ENCODE measurements around the gene ZNF335. TPM values are rescaled to one million over a fixed set of nuclear protein-coding genes. Genes with fewer than 3 reads are reported as not detected.
"Not testable (repeated sequence)": the region's sequence is repeated elsewhere in the genome, so short reads cannot be mapped to it uniquely, and the experiment has no call there.

Gene ZNF335
- total RNA-seq, 2 experiments from 2014 or later: 28.0 to 29.0 TPM

DNA sequence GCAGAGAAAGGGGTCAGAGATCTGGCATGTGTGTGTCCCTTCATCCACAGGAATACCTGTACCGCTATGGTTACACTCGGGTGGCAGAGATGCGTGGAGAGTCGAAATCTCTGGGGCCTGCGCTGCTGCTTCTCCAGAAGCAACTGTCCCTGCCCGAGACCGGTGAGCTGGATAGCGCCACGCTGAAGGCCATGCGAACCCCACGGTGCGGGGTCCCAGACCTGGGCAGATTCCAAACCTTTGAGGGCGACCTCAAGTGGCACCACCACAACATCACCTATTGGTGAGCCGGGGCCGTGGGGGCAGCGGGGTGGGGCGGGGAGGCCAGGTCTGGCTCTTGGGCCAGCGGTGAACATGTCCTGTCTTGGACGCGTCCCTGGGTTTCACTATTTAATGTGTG lies 37.8 kb upstream of the ZNF335 start:
- Mint-ChIP-seq H3K27ac (no peak overlapping the region), H3K9me3 (peaks cover 3% of the 10 kb centered on the region), H3K4me1 (peaks cover 62% of the 10 kb centered on the region), H3K27me3 (peaks cover 96% of the 10 kb centered on the region), H3K4me3 (no peak overlapping the region), H3K36me3 (peaks cover 3% of the 10 kb centered on the region)
- DNase-seq: no peak

DNA sequence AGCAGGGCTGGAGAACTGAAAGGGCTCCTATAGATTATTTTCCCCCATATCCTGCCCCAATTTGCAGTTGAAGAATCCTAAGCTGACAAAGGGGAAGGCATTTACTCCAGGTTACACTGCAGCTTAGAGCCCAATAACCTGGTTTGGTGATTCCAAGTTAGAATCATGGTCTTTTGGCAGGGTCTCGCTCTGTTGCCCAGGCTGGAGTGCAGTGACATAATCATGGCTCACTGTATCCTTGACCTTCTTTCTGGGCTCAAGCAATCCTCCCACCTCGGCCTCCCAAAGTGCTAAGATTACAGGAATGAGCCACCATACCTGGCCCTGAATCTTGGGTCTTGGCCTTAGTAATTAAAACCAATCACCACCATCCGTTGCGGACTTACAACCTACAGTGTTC lies 35.7 kb upstream of the ZNF335 start:
- no peak overlapping the region for H3K27ac Mint-ChIP-seq
- no peak for DNase-seq
- no peak overlapping the region for H3K4me3 Mint-ChIP-seq
- H3K4me1 Mint-ChIP-seq: peaks cover 64% of the 10 kb centered on the region
- peaks cover 3% of the 10 kb centered on the region for H3K36me3 Mint-ChIP-seq
- H3K27me3 Mint-ChIP-seq: peaks cover 90% of the 10 kb centered on the region
- peaks cover 3% of the 10 kb centered on the region for H3K9me3 Mint-ChIP-seq

DNA sequence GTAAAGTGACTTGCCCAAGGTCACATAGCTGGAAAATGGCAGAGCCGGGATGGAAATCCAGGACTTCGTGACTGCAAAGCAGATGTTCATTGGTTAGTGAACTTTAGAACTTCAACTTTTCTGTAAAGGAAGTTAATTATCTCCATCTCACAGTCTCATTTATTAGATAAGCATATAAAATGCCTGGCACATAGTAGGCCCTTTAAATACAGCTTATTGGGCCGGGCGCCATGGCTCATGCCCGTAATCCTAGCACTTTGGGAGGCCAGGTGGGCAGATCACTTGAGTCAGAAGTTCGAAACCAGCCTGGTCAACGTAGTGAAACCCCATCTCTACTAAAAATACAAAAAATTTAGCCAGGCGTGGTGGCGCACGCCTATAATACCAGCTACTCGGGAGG lies 35.0 kb upstream of the ZNF335 start:
- peaks cover 83% of the 10 kb centered on the region for H3K27me3 Mint-ChIP-seq
- DNase-seq: no peak

DNA sequence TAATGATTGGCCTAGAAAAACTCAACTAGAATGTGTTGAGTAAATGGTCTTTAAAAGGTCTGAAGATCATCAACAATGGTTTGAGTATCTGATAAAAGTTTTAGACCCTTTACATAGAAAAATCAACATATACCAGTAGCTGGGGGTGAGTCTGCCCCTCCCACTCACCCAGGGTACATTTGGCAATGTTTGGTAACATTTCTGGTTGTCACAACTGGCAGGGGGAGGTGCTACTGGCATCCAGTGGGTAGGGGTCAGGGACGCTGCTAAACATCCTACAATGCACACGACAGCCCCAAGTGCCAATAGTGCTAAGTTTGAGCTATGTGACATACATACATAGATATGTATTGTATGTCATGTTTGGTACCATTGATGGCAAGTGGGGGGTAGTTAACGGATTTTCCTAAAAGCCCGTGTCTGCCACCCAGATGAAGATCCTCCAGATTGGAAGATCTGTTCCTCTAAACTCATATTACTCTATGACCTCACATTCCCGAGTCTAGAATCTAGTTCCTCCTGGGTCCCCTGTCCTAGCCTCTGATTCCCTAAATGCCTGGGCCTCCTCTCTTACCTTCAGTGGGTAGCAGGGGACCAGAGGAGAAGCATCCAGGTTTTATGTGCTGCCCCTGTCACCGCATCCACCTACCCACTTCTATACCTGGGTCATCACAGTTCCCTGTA lies 34.2 kb upstream of the ZNF335 start:
- peaks cover 75% of the 10 kb centered on the region for H3K27me3 Mint-ChIP-seq
- no peak overlapping the region for H3K27ac Mint-ChIP-seq
- DNase-seq: no peak
- H3K9me3 Mint-ChIP-seq: no peaks in the 10 kb centered on the region
- H3K36me3 Mint-ChIP-seq: no peaks in the 10 kb centered on the region
- peaks cover 61% of the 10 kb centered on the region for H3K4me1 Mint-ChIP-seq
- no peak overlapping the region for H3K4me3 Mint-ChIP-seq

More for the DNA sequence above, 35.0 kb upstream of the ZNF335 start:
- H3K4me1 Mint-ChIP-seq: peaks cover 62% of the 10 kb centered on the region
- H3K4me3 Mint-ChIP-seq: no peak overlapping the region
- H3K36me3 Mint-ChIP-seq: peaks cover 3% of the 10 kb centered on the region
- H3K27ac Mint-ChIP-seq: no peak overlapping the region
- peaks cover 3% of the 10 kb centered on the region for H3K9me3 Mint-ChIP-seq

DNA sequence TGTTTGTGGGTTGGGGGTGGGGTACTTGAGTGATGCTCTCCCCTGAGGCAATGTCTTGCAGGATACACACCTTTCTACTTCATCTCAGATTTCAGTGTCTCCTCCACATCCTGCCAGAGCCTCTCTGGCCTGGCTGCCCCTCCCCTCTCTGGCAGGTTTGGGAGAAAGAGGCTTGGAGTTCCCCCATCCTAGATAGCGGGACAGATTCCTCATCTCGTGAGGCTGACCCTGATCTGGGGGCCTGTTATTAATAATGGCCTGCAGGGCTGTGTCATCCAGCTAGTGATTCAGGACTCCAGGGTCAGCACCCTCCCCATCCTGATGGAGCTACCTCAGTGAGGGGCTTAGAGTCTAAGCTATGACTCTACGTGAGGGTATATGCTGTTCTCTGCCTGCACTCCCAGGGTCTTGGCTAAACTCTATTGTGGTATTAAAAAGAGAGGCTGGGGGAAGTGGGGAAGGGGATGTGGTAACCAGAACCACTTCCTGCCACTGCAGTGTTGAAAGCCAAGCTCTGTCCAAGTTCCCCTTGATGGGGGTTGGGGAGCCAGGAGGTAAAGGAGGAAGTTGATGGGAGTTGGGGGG lies 33.0 kb upstream of the ZNF335 start:
- no peak for DNase-seq
- Mint-ChIP-seq H3K36me3 (no peaks in the 10 kb centered on the region), H3K4me1 (peaks cover 63% of the 10 kb centered on the region), H3K27ac (no peak overlapping the region), H3K27me3 (peaks cover 70% of the 10 kb centered on the region), H3K9me3 (no peaks in the 10 kb centered on the region), H3K4me3 (peak overlapping the region; percentile 12)

DNA sequence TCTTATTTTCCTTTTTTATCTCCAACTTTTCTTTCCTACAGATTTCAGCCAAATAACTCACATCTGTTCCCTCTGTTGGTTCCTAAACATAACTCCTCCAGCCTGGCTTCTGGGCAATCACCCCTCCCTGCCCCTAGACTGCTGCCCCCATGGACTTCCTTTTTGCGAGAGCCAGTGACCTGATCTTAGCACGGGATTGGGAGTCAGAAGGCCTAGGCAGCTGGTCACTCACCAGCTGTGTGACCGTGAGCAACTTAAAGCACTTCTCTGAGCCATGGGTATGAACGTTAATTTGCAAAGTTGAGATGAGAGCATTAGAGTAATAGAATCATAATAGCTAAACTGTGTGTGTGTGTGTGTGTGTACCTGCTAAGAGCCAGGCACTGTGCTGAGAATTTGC lies 32.2 kb upstream of the ZNF335 start:
- no peak for DNase-seq
- Mint-ChIP-seq H3K36me3 (no peaks in the 10 kb centered on the region), H3K4me1 (peaks cover 63% of the 10 kb centered on the region), H3K27me3 (peaks cover 66% of the 10 kb centered on the region), H3K4me3 (no peak overlapping the region), H3K9me3 (no peaks in the 10 kb centered on the region), H3K27ac (no peak overlapping the region)

DNA sequence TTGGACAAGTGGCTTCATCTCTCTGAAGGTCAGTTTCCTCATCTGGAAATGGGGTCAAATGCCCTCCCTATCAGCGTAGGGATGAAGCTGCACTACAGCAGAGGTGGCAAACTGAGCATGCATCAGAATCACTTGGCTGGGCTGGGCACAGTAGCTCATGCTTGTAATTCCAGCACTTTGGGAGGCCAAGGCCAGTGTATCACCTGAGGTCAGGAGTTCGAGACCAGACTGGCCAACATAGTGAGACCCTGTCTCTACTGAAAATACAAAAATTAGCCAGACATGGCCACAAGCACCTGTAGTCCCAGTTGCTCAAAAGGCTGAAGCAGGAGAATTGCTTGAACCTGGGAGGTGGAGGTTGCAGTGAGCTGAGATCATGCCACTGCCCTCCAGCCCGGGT lies 30.0 kb upstream of the ZNF335 start:
- peaks cover 67% of the 10 kb centered on the region for H3K4me1 Mint-ChIP-seq
- H3K36me3 Mint-ChIP-seq: no peaks in the 10 kb centered on the region

DNA sequence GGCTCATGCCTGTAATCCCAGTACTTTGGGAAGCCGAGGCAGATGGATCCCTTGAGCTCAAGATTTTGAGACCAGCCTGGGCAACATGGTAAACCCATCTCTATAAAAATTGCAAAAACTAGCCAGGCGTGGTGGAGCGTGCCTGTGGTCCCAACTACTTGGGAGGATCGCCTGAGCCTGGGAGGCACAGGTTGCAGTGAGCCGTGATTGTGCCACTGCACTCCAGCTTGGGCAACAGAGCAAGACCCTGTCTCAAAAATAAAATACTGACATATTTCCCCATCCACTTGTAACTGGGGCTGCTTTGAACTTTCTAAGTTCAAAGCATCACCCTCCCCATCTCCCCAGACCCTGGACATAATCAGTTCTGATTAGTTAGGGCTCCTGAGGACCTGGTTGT lies 29.5 kb upstream of the ZNF335 start:
- DNase-seq: no peak
- Mint-ChIP-seq H3K4me3 (no peak overlapping the region), H3K27ac (no peak overlapping the region), H3K27me3 (peaks cover 47% of the 10 kb centered on the region), H3K9me3 (no peaks in the 10 kb centered on the region), H3K36me3 (no peaks in the 10 kb centered on the region), H3K4me1 (peaks cover 69% of the 10 kb centered on the region)

More for the DNA sequence above, 30.0 kb upstream of the ZNF335 start:
- Mint-ChIP-seq H3K27ac (no peak overlapping the region), H3K27me3 (peaks cover 51% of the 10 kb centered on the region), H3K9me3 (no peaks in the 10 kb centered on the region), H3K4me3 (no peak overlapping the region)
- DNase-seq: no peak

DNA sequence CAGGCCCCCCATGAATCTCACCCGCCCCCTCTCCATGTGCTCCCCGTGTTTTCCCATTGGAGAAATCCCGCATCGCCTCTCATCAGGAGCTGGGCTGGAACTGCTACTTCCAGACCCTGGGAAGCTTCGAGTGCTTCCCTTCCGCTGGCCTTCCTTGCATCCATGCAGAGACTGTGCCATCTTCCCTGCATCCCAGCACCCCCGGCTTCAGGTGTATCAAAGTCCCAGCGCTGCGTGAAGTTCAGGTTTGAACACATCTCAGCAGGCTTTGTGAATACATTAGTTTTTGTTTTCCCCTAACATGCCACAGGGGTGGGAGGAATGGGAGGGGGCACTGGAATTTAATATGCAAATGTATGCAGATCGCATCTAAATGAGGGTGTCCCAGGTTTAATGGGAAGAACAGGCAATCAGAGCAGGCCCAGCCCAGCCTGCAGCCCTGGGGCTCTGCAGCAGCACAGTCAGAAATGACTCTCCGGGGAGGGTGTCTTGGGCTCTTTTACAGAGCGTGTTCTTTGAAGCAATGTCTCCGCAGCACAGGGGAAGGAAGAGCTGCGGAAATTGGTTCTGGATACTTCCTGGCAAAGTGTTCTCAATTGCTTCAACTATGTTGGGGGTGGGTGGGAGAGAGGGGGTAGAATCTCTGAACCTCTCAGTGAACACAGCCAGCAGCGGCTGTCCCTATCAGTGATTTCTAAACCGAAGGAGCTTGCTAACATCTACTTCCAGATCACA lies 28.4 kb upstream of the ZNF335 start:
- peaks cover 62% of the 10 kb centered on the region for H3K4me1 Mint-ChIP-seq
- H3K36me3 Mint-ChIP-seq: no peaks in the 10 kb centered on the region
- H3K4me3 Mint-ChIP-seq: no peak overlapping the region
- H3K27ac Mint-ChIP-seq: no peak overlapping the region
- DNase-seq: no peak
- peaks cover 36% of the 10 kb centered on the region for H3K27me3 Mint-ChIP-seq
- H3K9me3 Mint-ChIP-seq: no peaks in the 10 kb centered on the region

DNA sequence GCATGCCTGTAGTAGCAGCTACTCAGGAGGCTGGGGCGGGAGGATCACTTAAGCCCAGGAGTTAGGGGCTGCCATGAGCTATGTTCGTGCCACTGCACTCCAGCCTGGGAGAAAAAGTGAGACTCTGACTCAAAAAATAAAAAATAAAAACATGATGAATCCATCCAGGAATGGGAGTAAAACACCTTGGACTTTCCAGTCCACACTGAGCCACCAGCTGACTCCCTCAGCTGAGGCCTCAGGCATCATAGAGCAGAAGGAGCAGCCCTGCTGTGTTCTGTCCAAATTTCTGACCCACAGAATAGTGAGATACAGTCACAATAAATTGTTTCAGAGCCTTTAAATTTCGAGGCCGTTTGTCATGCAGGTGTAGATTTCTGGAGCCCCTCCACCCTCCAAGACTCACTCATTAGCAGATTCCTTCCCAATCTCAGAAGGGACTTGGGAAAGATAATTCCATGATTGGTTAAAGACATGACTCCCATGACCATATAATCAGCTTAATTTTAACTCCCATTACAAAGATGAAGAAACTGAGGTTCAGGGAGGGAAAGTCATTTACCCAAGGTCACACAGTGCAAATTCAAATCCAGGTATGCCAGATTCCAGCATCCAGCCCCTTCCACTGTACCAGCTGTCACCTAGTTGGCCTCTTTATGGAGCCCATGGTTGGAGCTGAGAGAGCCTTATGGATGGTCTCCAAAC lies 27.7 kb upstream of the ZNF335 start:
- H3K4me3 Mint-ChIP-seq: no peak overlapping the region
- peaks cover 60% of the 10 kb centered on the region for H3K4me1 Mint-ChIP-seq
- H3K27me3 Mint-ChIP-seq: peaks cover 29% of the 10 kb centered on the region
- no peak overlapping the region for H3K27ac Mint-ChIP-seq
- no peaks in the 10 kb centered on the region for H3K9me3 Mint-ChIP-seq
- H3K36me3 Mint-ChIP-seq: no peaks in the 10 kb centered on the region
- DNase-seq: no peak

DNA sequence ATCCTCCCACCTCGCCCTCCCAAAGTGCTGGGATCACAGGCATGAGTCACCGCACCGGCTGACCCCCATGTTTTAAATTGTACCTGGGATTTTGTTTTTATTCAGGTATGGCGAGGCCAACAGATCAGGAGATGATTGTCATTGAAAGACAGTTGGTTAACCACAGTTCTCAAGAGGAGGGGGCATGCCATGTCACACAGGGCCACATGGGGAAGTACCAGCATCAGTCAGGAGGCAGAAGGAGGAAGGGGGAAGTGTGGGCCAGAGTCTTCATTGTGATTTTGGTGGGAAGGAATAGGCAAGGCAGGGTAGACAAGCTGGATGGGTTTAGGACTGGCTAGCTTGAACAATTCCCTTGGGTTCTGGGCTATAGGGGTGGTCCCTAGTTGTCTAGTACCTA lies 26.8 kb upstream of the ZNF335 start:
- Mint-ChIP-seq H3K27me3 (peaks cover 21% of the 10 kb centered on the region), H3K4me1 (peaks cover 52% of the 10 kb centered on the region), H3K9me3 (no peaks in the 10 kb centered on the region), H3K27ac (no peak overlapping the region), H3K36me3 (no peaks in the 10 kb centered on the region), H3K4me3 (no peak overlapping the region)
- no peak for DNase-seq

DNA sequence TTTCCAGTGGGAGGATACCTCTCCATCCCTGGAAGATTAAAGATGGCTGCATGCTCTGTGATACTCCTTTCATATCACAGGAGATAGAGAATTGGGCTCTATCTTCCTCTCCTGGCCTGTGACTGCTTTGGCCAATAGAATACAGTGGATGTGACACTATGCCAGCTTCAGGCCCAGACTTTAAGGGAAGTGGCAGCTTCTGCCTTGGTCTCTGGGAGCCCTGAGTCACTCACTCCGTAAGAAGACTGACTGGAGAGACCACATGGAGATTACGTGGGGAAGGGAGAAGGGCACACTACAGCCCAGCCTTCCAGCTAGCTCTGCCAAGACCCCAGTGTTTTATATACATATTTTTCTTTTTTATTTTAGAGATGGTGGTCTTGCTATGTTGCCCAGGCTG lies 26.3 kb upstream of the ZNF335 start:
- Mint-ChIP-seq H3K9me3 (no peaks in the 10 kb centered on the region), H3K27me3 (peaks cover 18% of the 10 kb centered on the region), H3K27ac (no peak overlapping the region), H3K36me3 (no peaks in the 10 kb centered on the region), H3K4me1 (peaks cover 52% of the 10 kb centered on the region), H3K4me3 (no peak overlapping the region)
- DNase-seq: no peak

DNA sequence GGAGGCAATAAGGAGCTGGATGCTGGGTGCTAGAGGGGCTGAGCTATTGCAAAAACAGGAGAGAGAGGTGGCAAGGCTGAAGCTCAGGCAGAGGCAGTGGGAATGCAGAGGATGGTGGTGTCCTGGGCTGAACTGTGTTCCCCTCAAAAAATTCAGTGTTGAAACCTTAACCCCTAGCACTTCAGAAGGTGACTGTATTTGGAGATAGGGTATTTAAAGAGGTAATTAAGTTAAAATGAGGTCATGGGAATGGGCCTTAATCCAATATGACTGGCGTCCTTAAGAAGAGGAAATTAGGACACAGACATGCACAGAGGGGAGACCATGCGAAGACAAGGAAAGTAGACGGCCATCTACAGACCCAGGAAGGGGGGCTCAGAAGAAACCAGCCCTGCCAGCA lies 25.2 kb upstream of the ZNF335 start:
- DNase-seq: no peak
- H3K4me3 Mint-ChIP-seq: no peak overlapping the region
- no peaks in the 10 kb centered on the region for H3K9me3 Mint-ChIP-seq
- H3K27me3 Mint-ChIP-seq: peaks cover 14% of the 10 kb centered on the region
- no peak overlapping the region for H3K27ac Mint-ChIP-seq
- peaks cover 52% of the 10 kb centered on the region for H3K4me1 Mint-ChIP-seq
- H3K36me3 Mint-ChIP-seq: no peaks in the 10 kb centered on the region

DNA sequence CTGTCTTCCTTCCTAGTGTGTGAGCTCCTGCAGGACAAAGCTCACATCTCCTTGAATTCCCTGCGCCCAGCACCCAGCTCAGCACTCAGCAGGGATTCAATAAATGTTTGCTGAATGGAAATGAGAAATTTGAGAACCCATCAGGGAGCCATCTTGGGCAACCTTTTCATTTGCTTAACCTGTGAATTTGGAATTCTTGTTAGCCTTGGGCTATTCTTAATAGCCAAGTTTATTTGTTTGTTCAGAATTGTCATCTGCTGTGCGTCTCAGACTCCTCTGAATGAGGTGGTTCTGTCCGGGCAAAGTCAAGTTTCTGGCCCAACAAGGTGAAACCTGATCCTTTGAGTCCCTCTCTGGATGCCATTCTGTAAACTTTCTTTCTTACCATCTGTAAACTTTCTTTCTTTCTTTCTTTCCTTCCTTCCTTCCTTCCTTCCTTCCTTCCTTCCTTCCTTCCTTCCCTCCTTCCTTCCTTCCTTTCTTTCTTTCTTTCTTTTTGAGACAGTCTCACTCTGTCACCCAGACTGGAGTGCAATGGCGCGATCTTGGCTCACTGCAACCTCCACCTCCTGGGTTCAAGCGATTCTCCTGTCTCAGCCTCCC lies 23.6 kb upstream of the ZNF335 start:
- not testable (repeated sequence) for H3K36me3 Mint-ChIP-seq, H3K9me3 Mint-ChIP-seq, H3K4me3 Mint-ChIP-seq, H3K27ac Mint-ChIP-seq, DNase-seq
- H3K4me1 Mint-ChIP-seq: peaks cover 41% of the 10 kb centered on the region
- peaks cover 21% of the 10 kb centered on the region for H3K27me3 Mint-ChIP-seq
